H9 (cell line): Measurements from ENCODE around the gene PPARGC1A. TPM values are rescaled to one million over a fixed set of nuclear protein-coding genes. Genes with fewer than 3 reads are reported as not detected.
A peak's percentile ranks its signal among the peaks of the same experiment; 100 is the strongest.

Experiments
- DNase-seq: peaks from one replicate; pipeline ENCODE4 v3.0.0-alpha.2; 2017
- H2AFZ ChIP-seq: one replicate; pipeline ENCODE4 v1.6.1; 2013; ENCODE audit warnings: mild to moderate bottlenecking, low read length, control low read depth, moderate library complexity
- H2AK5ac ChIP-seq: 2 replicates; pipeline ENCODE4 v1.6.1; 2013; ENCODE audit warnings: low read length, control low read depth, mixed read lengths; ENCODE audit not compliant: insufficient read length
- H2BK120ac ChIP-seq: one replicate; pipeline ENCODE4 v1.6.1; 2013; ENCODE audit warnings: low read depth, mild to moderate bottlenecking, low read length, control low read depth, inconsistent platforms; ENCODE audit not compliant: poor library complexity, severe bottlenecking
- H2BK12ac ChIP-seq: 2 replicates; pipeline ENCODE4 v1.6.1; 2013; ENCODE audit warnings: low read length, control low read depth, mixed read lengths, low read depth; ENCODE audit not compliant: insufficient read length
- H2BK15ac ChIP-seq: 2 replicates; pipeline ENCODE4 v1.6.1; 2013; ENCODE audit warnings: low read depth, low read length, control low read depth
- H2BK20ac ChIP-seq: one replicate; pipeline ENCODE4 v1.6.1; 2013; ENCODE audit warnings: low read depth, mild to moderate bottlenecking, low read length, control low read depth, inconsistent platforms; ENCODE audit not compliant: poor library complexity, severe bottlenecking
- H2BK5ac ChIP-seq: 2 replicates; pipeline ENCODE4 v1.6.1; 2013; ENCODE audit warnings: low read length, control low read depth, mixed read lengths; ENCODE audit not compliant: insufficient read length
- H3K14ac ChIP-seq: 2 replicates; pipeline ENCODE4 v1.6.1; 2013; ENCODE audit warnings: low read length, control low read depth; ENCODE audit not compliant: insufficient read depth
- H3K18ac ChIP-seq: 2 replicates; pipeline ENCODE4 v1.6.1; 2013; ENCODE audit warnings: low read depth, mild to moderate bottlenecking, mixed read lengths, low read length, control low read depth; ENCODE audit not compliant: insufficient read length
- H3K23ac ChIP-seq: 2 replicates; pipeline ENCODE4 v1.6.1; 2013; ENCODE audit warnings: low read length, control low read depth, mixed read lengths, low read depth; ENCODE audit not compliant: insufficient read length
- H3K23me2 ChIP-seq: 2 replicates; pipeline ENCODE4 v1.6.1; 2013; ENCODE audit warnings: low read depth, mild to moderate bottlenecking, mixed read lengths, low read length, control low read depth; ENCODE audit not compliant: insufficient read length, poor library complexity, severe bottlenecking
- H3K27ac ChIP-seq: 2 replicates; pipeline ENCODE4 v1.5.1; 2013; ENCODE audit warnings: low read length, control low read depth, mixed read lengths, low read depth; ENCODE audit not compliant: insufficient read length
- H3K27me3 ChIP-seq: 2 replicates; pipeline ENCODE4 v1.6.1; 2013; ENCODE audit warnings: low read length, control low read depth, inconsistent platforms; ENCODE audit not compliant: insufficient read depth
- H3K4ac ChIP-seq: 2 replicates; pipeline ENCODE4 v1.6.1; 2013; ENCODE audit warnings: low read depth, mild to moderate bottlenecking, control low read depth, inconsistent platforms, low read length, moderate library complexity
- H3K4me1 ChIP-seq: 2 replicates; pipeline ENCODE4 v1.6.1; 2013; ENCODE audit warnings: low read length, control low read depth, inconsistent platforms; ENCODE audit not compliant: insufficient read depth
- H3K4me2 ChIP-seq: 2 replicates; pipeline ENCODE4 v1.6.1; 2013; ENCODE audit warnings: low read length, control low read depth, mixed read lengths; ENCODE audit not compliant: insufficient read length, insufficient read depth
- H3K56ac ChIP-seq: 2 replicates; pipeline ENCODE4 v1.6.1; 2013; ENCODE audit warnings: low read depth, mild to moderate bottlenecking, mixed read lengths, low read length, control low read depth; ENCODE audit not compliant: insufficient read length
- H3K79me1 ChIP-seq: 2 replicates; pipeline ENCODE4 v1.6.1; 2013; ENCODE audit warnings: low read depth, mild to moderate bottlenecking, moderate library complexity, low read length, control low read depth, inconsistent platforms; ENCODE audit not compliant: insufficient read depth, poor library complexity, severe bottlenecking
- H3K79me2 ChIP-seq: 2 replicates; pipeline ENCODE4 v1.6.1; 2013; ENCODE audit warnings: low read length, control low read depth, inconsistent platforms; ENCODE audit not compliant: insufficient read depth
- H3K9ac ChIP-seq: 2 replicates; pipeline ENCODE4 v1.6.1; 2013; ENCODE audit warnings: low read length, control low read depth, mixed read lengths; ENCODE audit not compliant: insufficient read length; ENCODE audit errors: extremely low read depth
- H3K9me3 ChIP-seq: one replicate; pipeline ENCODE4 v1.6.1; 2013; ENCODE audit warnings: low read depth, low read length, inconsistent platforms; ENCODE audit not compliant: control insufficient read depth
- H3T11ph ChIP-seq: one replicate; pipeline ENCODE4 v1.6.1; 2013; ENCODE audit warnings: mild to moderate bottlenecking, low read length, control low read depth, inconsistent platforms
- H4K20me1 ChIP-seq: one replicate; pipeline ENCODE4 v1.6.1; 2013; ENCODE audit not compliant: control insufficient read depth, insufficient read length, insufficient read depth
- H4K5ac ChIP-seq: 2 replicates; pipeline ENCODE4 v1.6.1; 2013; ENCODE audit warnings: low read depth, mild to moderate bottlenecking, mixed read lengths, low read length, control low read depth; ENCODE audit not compliant: insufficient read length
- H4K8ac ChIP-seq: replicated peaks from 2 replicates; pipeline ENCODE4 v1.6.1; 2013; ENCODE audit warnings: low read length, control low read depth, mixed read lengths, low read depth; ENCODE audit not compliant: insufficient read length
- H4K91ac ChIP-seq: 2 replicates; pipeline ENCODE4 v1.6.1; 2013; ENCODE audit warnings: low read depth, mild to moderate bottlenecking, moderate library complexity, mixed read lengths, low read length, control low read depth; ENCODE audit not compliant: insufficient read length
- H3K27ac Mint-ChIP-seq, 3 experiments: 2 replicates in 2 of 3; 3 replicates in 1 of 3; pipeline ENCODE4 v1.8.0; 2020 to 2021; ENCODE audit warnings: mixed read lengths in 3 of 3, mild to moderate bottlenecking in 1 of 3, moderate library complexity in 1 of 3
- H3K27me3 Mint-ChIP-seq: 2 replicates; pipeline ENCODE4 v1.8.0; 2021; ENCODE audit warnings: low read depth, mild to moderate bottlenecking, moderate library complexity, mixed read lengths
- H3K36me3 Mint-ChIP-seq, 3 experiments: 2 replicates in 2 of 3; 3 replicates in 1 of 3; pipeline ENCODE4 v1.8.0; 2020 to 2021; ENCODE audit warnings: low read depth in 3 of 3, mixed read lengths in 3 of 3; ENCODE audit not compliant: insufficient read depth in 1 of 3
- H3K4me1 Mint-ChIP-seq, 2 experiments: 2 replicates each; pipeline ENCODE4 v1.8.0; 2020; ENCODE audit warnings: mixed read lengths in 2 of 2
- H3K4me3 Mint-ChIP-seq, 2 experiments: 2 replicates in 1 of 2; 3 replicates in 1 of 2; pipeline ENCODE4 v1.8.0; 2020 to 2021; ENCODE audit warnings: mild to moderate bottlenecking in 2 of 2, mixed read lengths in 2 of 2, moderate library complexity in 1 of 2
- H3K9me3 Mint-ChIP-seq, 2 experiments: 2 replicates in 1 of 2; 3 replicates in 1 of 2; pipeline ENCODE4 v1.8.0; 2020; ENCODE audit warnings: mild to moderate bottlenecking in 2 of 2, mixed read lengths in 2 of 2, moderate library complexity in 1 of 2
- WGBS: extraction: QIAGEN DNeasy Blood & Tissue Kit; methylation state at CpG from one replicate; pipeline ENCODE4 v1.1.7; 2013; ENCODE audit warnings: missing lambda C conversion rate, low lambda C conversion rate, mixed read lengths; ENCODE audit not compliant: insufficient read length; ENCODE audit errors: extremely low coverage; 5-methylcytosine and 5-hydroxymethylcytosine counted together
- total RNA-seq: library from RNA; stranded (reverse); gene quantifications from 2 replicates; pipeline ENCODE4 v1.2.1, GENCODE V29; 2021
- TF ChIP-seq, protein P1 (sequence below): fragments of 200-600 bp; sonication (generic); conservative IDR thresholded peaks from 3 replicates; pipeline ENCODE4 v1.8.0; 2021; ENCODE audit warnings: antibody characterized with exemption, mild to moderate bottlenecking

The PPARGC1A gene
- total RNA-seq, 1 experiment from 2014 or later: 1.7 TPM

DNA sequence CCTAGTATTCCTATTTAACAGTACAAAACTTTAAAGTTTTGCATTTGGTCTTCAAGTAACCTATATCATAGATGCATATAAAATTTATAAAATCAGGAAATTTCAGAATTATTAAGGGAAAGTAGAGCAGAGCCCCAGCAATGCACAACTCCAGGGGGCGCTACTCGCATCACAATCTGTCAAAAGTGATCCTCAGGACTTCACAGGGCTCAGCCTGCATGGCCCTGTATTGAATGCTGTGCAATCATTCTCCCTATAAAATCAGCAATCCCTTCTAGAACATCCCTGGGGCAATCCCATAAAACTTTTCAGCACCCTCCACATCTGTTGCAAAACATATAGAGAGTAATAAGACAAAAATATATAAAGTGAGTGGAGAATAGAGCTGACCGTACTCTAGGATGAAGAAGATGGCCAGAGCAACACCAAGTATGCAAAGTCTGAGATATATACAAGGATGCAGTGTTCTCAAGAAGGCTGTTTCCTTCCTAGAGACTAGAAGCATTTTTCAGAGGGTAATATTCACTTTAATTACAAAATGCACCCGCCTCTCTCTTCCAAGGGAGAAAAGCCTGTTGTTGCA lies 12.5 kb upstream of the PPARGC1A start:
- Mint-ChIP-seq H3K4me1 (peaks cover 6 to 7% of the 10 kb centered on the region in 2 experiments), H3K36me3 (no peaks in the 10 kb centered on the region), H3K9me3 (no peaks in the 10 kb centered on the region), H3K4me3 (no peak overlapping the region), H3K27me3 (no peaks in the 10 kb centered on the region), H3K27ac (no peak overlapping the region)
- H2AFZ ChIP-seq: no peak overlapping the region
- H3K4me2 ChIP-seq: no peak overlapping the region
- TF ChIP-seq, protein P1, sequence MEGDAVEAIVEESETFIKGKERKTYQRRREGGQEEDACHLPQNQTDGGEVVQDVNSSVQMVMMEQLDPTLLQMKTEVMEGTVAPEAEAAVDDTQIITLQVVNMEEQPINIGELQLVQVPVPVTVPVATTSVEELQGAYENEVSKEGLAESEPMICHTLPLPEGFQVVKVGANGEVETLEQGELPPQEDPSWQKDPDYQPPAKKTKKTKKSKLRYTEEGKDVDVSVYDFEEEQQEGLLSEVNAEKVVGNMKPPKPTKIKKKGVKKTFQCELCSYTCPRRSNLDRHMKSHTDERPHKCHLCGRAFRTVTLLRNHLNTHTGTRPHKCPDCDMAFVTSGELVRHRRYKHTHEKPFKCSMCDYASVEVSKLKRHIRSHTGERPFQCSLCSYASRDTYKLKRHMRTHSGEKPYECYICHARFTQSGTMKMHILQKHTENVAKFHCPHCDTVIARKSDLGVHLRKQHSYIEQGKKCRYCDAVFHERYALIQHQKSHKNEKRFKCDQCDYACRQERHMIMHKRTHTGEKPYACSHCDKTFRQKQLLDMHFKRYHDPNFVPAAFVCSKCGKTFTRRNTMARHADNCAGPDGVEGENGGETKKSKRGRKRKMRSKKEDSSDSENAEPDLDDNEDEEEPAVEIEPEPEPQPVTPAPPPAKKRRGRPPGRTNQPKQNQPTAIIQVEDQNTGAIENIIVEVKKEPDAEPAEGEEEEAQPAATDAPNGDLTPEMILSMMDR: peak; percentile 63
- H4K20me1 ChIP-seq: no peaks in the 10 kb centered on the region
- no peak overlapping the region for H2AK5ac ChIP-seq
- no peak overlapping the region for H3K4ac ChIP-seq
- WGBS: no CpG with 5 or more reads among the region's 4 CpGs
- no peak overlapping the region for H2BK12ac ChIP-seq
- H3K14ac ChIP-seq: no peak overlapping the region
- no peaks in the 10 kb centered on the region for H3K79me1 ChIP-seq
- no peak overlapping the region for H4K8ac ChIP-seq
- no peak overlapping the region for H3K56ac ChIP-seq
- no peaks in the 10 kb centered on the region for H3K9me3 ChIP-seq
- no peak overlapping the region for H2BK15ac ChIP-seq
- no peaks in the 10 kb centered on the region for H3K79me2 ChIP-seq
- H2BK20ac ChIP-seq: no peak overlapping the region
- H3K9ac ChIP-seq: no peak overlapping the region
- no peaks in the 10 kb centered on the region for H3K23me2 ChIP-seq
- H4K5ac ChIP-seq: no peak overlapping the region
- no peaks in the 10 kb centered on the region for H3K4me1 ChIP-seq
- H3K23ac ChIP-seq: no peak overlapping the region
- H3T11ph ChIP-seq: no peak overlapping the region
- no peak overlapping the region for H3K27ac ChIP-seq
- no peaks in the 10 kb centered on the region for H3K27me3 ChIP-seq
- H2BK5ac ChIP-seq: no peak overlapping the region
- H4K91ac ChIP-seq: no peak overlapping the region
- H3K18ac ChIP-seq: no peak overlapping the region
- DNase-seq: no peak
- H2BK120ac ChIP-seq: no peak overlapping the region
